Measurements from ENCODE around the gene CRHR2.

- TF ChIP-seq CTCF (conservative IDR thresholded peaks at IDR 0.05 in 1 of 2, IDR thresholded peaks at IDR 0.05 in 1 of 2; ENCODE audit: low read depth in 1 of 2, low read length in 2 of 2) (no peak), EZH2 (IDR thresholded peaks at IDR 0.05; ENCODE audit: low read length, missing control alignments) (no peak)
Measured at GRCh38 chr7:30706908-30707307, 24.7 kb upstream of the CRHR2 start.

All from fibroblast of lung (primary cell).